ENCODE data around the gene ZNF385C. TPM values are rescaled to one million over a fixed set of nuclear protein-coding genes. Genes with fewer than 3 reads are reported as not detected.

ZNF385C gene
- total RNA-seq, 1 donor from 2014 or later = 2.9 TPM

- no peak for DNase-seq (ENCODE audit: low spot score in 2 of 2, unreplicated experiment in 2 of 2)
- peaks cover 24% of the 10 kb centered on the region for H3K36me3 Mint-ChIP-seq
- TF ChIP-seq, protein P1, sequence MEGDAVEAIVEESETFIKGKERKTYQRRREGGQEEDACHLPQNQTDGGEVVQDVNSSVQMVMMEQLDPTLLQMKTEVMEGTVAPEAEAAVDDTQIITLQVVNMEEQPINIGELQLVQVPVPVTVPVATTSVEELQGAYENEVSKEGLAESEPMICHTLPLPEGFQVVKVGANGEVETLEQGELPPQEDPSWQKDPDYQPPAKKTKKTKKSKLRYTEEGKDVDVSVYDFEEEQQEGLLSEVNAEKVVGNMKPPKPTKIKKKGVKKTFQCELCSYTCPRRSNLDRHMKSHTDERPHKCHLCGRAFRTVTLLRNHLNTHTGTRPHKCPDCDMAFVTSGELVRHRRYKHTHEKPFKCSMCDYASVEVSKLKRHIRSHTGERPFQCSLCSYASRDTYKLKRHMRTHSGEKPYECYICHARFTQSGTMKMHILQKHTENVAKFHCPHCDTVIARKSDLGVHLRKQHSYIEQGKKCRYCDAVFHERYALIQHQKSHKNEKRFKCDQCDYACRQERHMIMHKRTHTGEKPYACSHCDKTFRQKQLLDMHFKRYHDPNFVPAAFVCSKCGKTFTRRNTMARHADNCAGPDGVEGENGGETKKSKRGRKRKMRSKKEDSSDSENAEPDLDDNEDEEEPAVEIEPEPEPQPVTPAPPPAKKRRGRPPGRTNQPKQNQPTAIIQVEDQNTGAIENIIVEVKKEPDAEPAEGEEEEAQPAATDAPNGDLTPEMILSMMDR (IDR thresholded peaks at IDR 0.05; ENCODE audit: unreplicated experiment) = no peak
- no peaks in the 10 kb centered on the region for H3K4me1 Mint-ChIP-seq
- H3K4me3 Mint-ChIP-seq = no peak overlapping the region
- H3K27ac Mint-ChIP-seq = no peak overlapping the region
- no peaks in the 10 kb centered on the region for H3K27me3 Mint-ChIP-seq (ENCODE audit: low read depth)
- H3K9me3 Mint-ChIP-seq = no peaks in the 10 kb centered on the region
Observed at GRCh38 chr17:42002792-42003301, 95.4 kb downstream of the ZNF385C start.

GRCh38 chr17:42002175-42002791 lies 96.0 kb downstream of the ZNF385C start:
- no peak overlapping the region for H3K27ac Mint-ChIP-seq
- TF ChIP-seq, protein P1 (IDR thresholded peaks at IDR 0.05; ENCODE audit: unreplicated experiment) = no peak
- no peaks in the 10 kb centered on the region for H3K9me3 Mint-ChIP-seq
- H3K27me3 Mint-ChIP-seq (ENCODE audit: low read depth) = no peaks in the 10 kb centered on the region
- H3K36me3 Mint-ChIP-seq = peaks cover 26% of the 10 kb centered on the region
- H3K4me1 Mint-ChIP-seq = no peaks in the 10 kb centered on the region
- DNase-seq (ENCODE audit: low spot score in 2 of 2, unreplicated experiment in 2 of 2) = no peak
- no peak overlapping the region for H3K4me3 Mint-ChIP-seq

GRCh38 chr17:42001729-42002128 lies 96.5 kb downstream of the ZNF385C start:
- Mint-ChIP-seq H3K27ac (no peak overlapping the region), H3K36me3 (peaks cover 27% of the 10 kb centered on the region), H3K27me3 (ENCODE audit: low read depth) (no peaks in the 10 kb centered on the region), H3K4me1 (no peaks in the 10 kb centered on the region), H3K4me3 (no peak overlapping the region), H3K9me3 (no peaks in the 10 kb centered on the region)
- DNase-seq (ENCODE audit: low spot score in 2 of 2, unreplicated experiment in 2 of 2) = no peak
- TF ChIP-seq, protein P1 (IDR thresholded peaks at IDR 0.05; ENCODE audit: unreplicated experiment) = no peak

DNA sequence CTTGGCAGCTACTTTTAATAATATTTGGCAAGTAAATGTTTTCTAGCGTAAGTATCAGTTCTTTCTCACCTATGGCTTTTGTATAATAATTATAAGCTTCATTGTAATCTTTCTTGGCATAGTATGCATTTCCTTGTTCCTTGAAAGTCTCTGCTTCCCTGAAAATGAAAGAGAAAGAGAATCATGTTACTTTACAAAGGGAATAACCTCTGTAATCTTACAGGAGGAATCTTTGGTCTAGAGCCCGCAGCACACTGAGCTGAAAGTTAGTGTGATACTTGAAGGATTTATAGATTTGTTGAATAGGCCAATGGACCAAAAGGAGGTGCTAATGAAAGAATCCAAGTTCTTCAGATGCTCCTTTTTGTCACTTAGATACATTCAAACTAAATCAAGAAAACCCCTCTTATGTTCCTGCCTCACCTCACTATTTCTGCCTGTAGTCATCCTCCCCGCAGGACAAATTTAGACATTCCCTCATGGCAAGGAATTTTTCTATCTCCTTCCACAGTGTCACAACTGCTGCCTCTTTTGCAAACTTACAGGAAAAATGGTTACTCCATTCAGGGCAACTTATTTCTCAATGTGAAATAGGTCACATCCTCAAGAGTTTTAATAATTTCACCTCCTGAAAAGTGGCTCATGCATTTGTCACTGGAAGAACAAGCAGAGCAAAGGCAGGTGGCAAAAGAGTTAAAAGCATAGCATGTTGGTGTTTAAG lies 97.7 kb downstream of the ZNF385C start:
- DNase-seq (ENCODE audit: low spot score in 2 of 2, unreplicated experiment in 2 of 2) = no peak
- Mint-ChIP-seq H3K27me3 (ENCODE audit: low read depth) (no peaks in the 10 kb centered on the region), H3K4me1 (no peaks in the 10 kb centered on the region), H3K36me3 (peaks cover 37% of the 10 kb centered on the region), H3K27ac (no peak overlapping the region), H3K9me3 (no peaks in the 10 kb centered on the region), H3K4me3 (no peak overlapping the region)
- TF ChIP-seq, protein P1 (IDR thresholded peaks at IDR 0.05; ENCODE audit: unreplicated experiment) = no peak

DNA sequence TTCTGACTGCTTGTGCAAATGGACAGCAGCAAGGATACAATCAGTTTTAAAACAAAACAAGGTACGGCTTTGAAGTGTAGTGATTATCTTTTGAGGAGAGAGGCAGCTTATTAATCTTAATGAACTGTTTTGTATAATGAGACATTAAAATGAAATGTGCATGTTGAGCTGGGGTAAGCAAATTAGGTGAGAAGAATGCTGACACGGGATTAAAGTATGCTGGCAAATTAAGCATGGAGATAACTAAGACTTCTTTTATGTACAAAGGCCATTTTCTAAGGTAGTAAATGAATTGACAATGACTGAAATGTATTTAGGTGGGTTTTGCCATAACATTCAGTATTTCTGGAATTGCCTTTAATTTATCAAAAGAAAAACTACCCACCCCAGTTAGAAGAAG lies 99.8 kb downstream of the ZNF385C start:
- DNase-seq (ENCODE audit: low spot score in 2 of 2, unreplicated experiment in 2 of 2) = no peak
- no peak overlapping the region for H3K4me3 Mint-ChIP-seq
- no peaks in the 10 kb centered on the region for H3K27me3 Mint-ChIP-seq (ENCODE audit: low read depth)
- H3K9me3 Mint-ChIP-seq = no peaks in the 10 kb centered on the region
- H3K36me3 Mint-ChIP-seq = peaks cover 44% of the 10 kb centered on the region
- H3K4me1 Mint-ChIP-seq = no peaks in the 10 kb centered on the region
- TF ChIP-seq, protein P1 (IDR thresholded peaks at IDR 0.05; ENCODE audit: unreplicated experiment) = no peak
- no peak overlapping the region for H3K27ac Mint-ChIP-seq
